ENCODE measurements around the gene LITAF. TPM values are rescaled to one million over a fixed set of nuclear protein-coding genes. Genes with fewer than 3 reads are reported as not detected.

Gene LITAF
- total RNA-seq, 1 donor from 2014 or later: 47.6 TPM

- H3K4me1 Mint-ChIP-seq (ENCODE audit: low read depth): peaks cover 6% of the 10 kb centered on the region
- H3K9me3 Mint-ChIP-seq (ENCODE audit: low read depth): no peaks in the 10 kb centered on the region
- no peak overlapping the region for H3K4me3 Mint-ChIP-seq (ENCODE audit: low read depth)
- DNase-seq (ENCODE audit: low spot score, unreplicated experiment): no peak
- H3K36me3 Mint-ChIP-seq (ENCODE audit: insufficient read depth): peaks cover 1% of the 10 kb centered on the region
- H3K27ac Mint-ChIP-seq: no peak overlapping the region
- TF ChIP-seq CTCF (IDR thresholded peaks at IDR 0.05; ENCODE audit: unreplicated experiment): no peak
- H3K27me3 Mint-ChIP-seq: no peaks in the 10 kb centered on the region
Observed at GRCh38 chr16:11542069-11542744, 44.5 kb downstream of the LITAF start.

- no peak overlapping the region for H3K4me3 Mint-ChIP-seq (ENCODE audit: low read depth)
- no peaks in the 10 kb centered on the region for H3K27me3 Mint-ChIP-seq
- peaks cover 9% of the 10 kb centered on the region for H3K4me1 Mint-ChIP-seq (ENCODE audit: low read depth)
- H3K27ac Mint-ChIP-seq: no peak overlapping the region
- no peak for TF ChIP-seq CTCF (IDR thresholded peaks at IDR 0.05; ENCODE audit: unreplicated experiment)
- H3K9me3 Mint-ChIP-seq (ENCODE audit: low read depth): no peaks in the 10 kb centered on the region
- no peaks in the 10 kb centered on the region for H3K36me3 Mint-ChIP-seq (ENCODE audit: insufficient read depth)
- no peak for DNase-seq (ENCODE audit: low spot score, unreplicated experiment)
Observed at GRCh38 chr16:11539641-11540050, 47.1 kb downstream of the LITAF start.

GRCh38 chr16:11538880-11539279, 47.8 kb downstream of the LITAF start:
- DNase-seq (ENCODE audit: low spot score, unreplicated experiment): no peak
- H3K27ac Mint-ChIP-seq: peak overlapping the region; percentile 57
- no peak overlapping the region for H3K4me3 Mint-ChIP-seq (ENCODE audit: low read depth)
- no peak for TF ChIP-seq CTCF (IDR thresholded peaks at IDR 0.05; ENCODE audit: unreplicated experiment)
- H3K27me3 Mint-ChIP-seq: no peaks in the 10 kb centered on the region
- H3K4me1 Mint-ChIP-seq (ENCODE audit: low read depth): peaks cover 12% of the 10 kb centered on the region
- H3K36me3 Mint-ChIP-seq (ENCODE audit: insufficient read depth): no peaks in the 10 kb centered on the region
- H3K9me3 Mint-ChIP-seq (ENCODE audit: low read depth): no peaks in the 10 kb centered on the region

- H3K4me3 Mint-ChIP-seq (ENCODE audit: low read depth): no peak overlapping the region
- TF ChIP-seq CTCF (IDR thresholded peaks at IDR 0.05; ENCODE audit: unreplicated experiment): no peak
- no peak for DNase-seq (ENCODE audit: low spot score, unreplicated experiment)
- no peak overlapping the region for H3K27ac Mint-ChIP-seq
- H3K36me3 Mint-ChIP-seq (ENCODE audit: insufficient read depth): no peaks in the 10 kb centered on the region
- H3K27me3 Mint-ChIP-seq: no peaks in the 10 kb centered on the region
- peaks cover 8% of the 10 kb centered on the region for H3K4me1 Mint-ChIP-seq (ENCODE audit: low read depth)
- no peaks in the 10 kb centered on the region for H3K9me3 Mint-ChIP-seq (ENCODE audit: low read depth)
Observed at GRCh38 chr16:11536104-11536866, 50.4 kb downstream of the LITAF start.

- no peaks in the 10 kb centered on the region for H3K36me3 Mint-ChIP-seq (ENCODE audit: insufficient read depth)
- H3K4me1 Mint-ChIP-seq (ENCODE audit: low read depth): peaks cover 8% of the 10 kb centered on the region
- DNase-seq (ENCODE audit: low spot score, unreplicated experiment): no peak
- H3K27me3 Mint-ChIP-seq: no peaks in the 10 kb centered on the region
- TF ChIP-seq CTCF (IDR thresholded peaks at IDR 0.05; ENCODE audit: unreplicated experiment): no peak
- H3K27ac Mint-ChIP-seq: no peak overlapping the region
- no peak overlapping the region for H3K4me3 Mint-ChIP-seq (ENCODE audit: low read depth)
- H3K9me3 Mint-ChIP-seq (ENCODE audit: low read depth): no peaks in the 10 kb centered on the region
Observed at GRCh38 chr16:11535494-11535893, 51.2 kb downstream of the LITAF start.

All from progenitor cell of endocrine pancreas (in vitro differentiated cells).